Psoas muscle (tissue), 8 donors: Measurements from ENCODE around the gene DIRAS1. TPM values are rescaled to one million over a fixed set of nuclear protein-coding genes. Genes with fewer than 3 reads are reported as not detected.

ENCODE experiments used
- ATAC-seq, 4 donors: fragments of 200-7000 bp; cut with Tn5 transposase; one replicate each; pipeline ENCODE4 v1.9.1; 2020; ENCODE audit warnings: moderate library complexity in 3 of 4, mild to moderate bottlenecking in 2 of 4
- DNase-seq, 2 donors: peaks; one replicate each; pipeline ENCODE4 v3.0.0-alpha.2; 2020
- H3K27ac ChIP-seq: fragments of 200-600 bp; one replicate; pipeline ENCODE4 v1.8.0; 2022
- H3K27me3 ChIP-seq, 3 donors: fragments of 200-600 bp in 1 of 3; one replicate each; pipeline versions ENCODE4 v1.6.1 to v1.8.0; 2013 to 2022; ENCODE audit warnings: low read length in 2 of 3, mild to moderate bottlenecking in 2 of 3, moderate library complexity in 1 of 3; ENCODE audit not compliant: insufficient read depth in 3 of 3
- H3K36me3 ChIP-seq, 2 donors: fragments of 200-600 bp in 1 of 2; one replicate each; pipeline versions ENCODE4 v1.6.1 to v1.8.0; 2013 to 2022; ENCODE audit warnings: low read depth in 1 of 2, mild to moderate bottlenecking in 1 of 2, moderate library complexity in 1 of 2; ENCODE audit not compliant: insufficient read depth in 1 of 2
- H3K4me1 ChIP-seq: fragments of 200-600 bp; one replicate; pipeline ENCODE4 v1.8.0; 2022
- H3K4me3 ChIP-seq: fragments of 200-600 bp; one replicate; pipeline ENCODE4 v1.8.0; 2022; ENCODE audit warnings: mild to moderate bottlenecking
- H3K9me3 ChIP-seq: fragments of 200-600 bp; one replicate; pipeline ENCODE4 v1.8.0; 2022
- CTCF ChIP-seq: fragments of 200-600 bp; IDR thresholded peaks from one replicate; pipeline ENCODE4 v1.8.0; 2022; ENCODE audit warnings: antibody characterized with exemption
- WGBS, 3 donors: extraction: QIAGEN DNeasy Blood & Tissue Kit; methylation state at CpG; one replicate each; pipeline versions ENCODE4 v1.1.6 to v1.1.7; 2013; 5-methylcytosine and 5-hydroxymethylcytosine counted together
- intact Hi-C, 2 donors: fragments of 100-400 bp; cut with DNase I; formaldehyde crosslinking; loops; one replicate each; pipeline versions ENCODE4 v1.11.0 to v1.14.2; 2022
- long read RNA-seq, 2 donors: library from polyadenylated mRNA; unstranded; transcript quantifications; one replicate each; pipeline ENCODE4 v2.0.0, GENCODE V29; 2021
- polyA plus RNA-seq, 3 donors: library from polyadenylated mRNA; stranded (reverse); fragments of 200-250 nt; gene quantifications; one replicate each; pipeline ENCODE4 v1.2.3, GENCODE V29; 2013
- total RNA-seq, 4 donors: library from RNA; stranded (reverse); fragmentation: NEBNext Ultra II Directional in 2 of 4; extraction: Animal tissue kit (Norgen Biotek cat#: 25700) in 2 of 4; gene quantifications; one replicate each; pipeline versions ENCODE4 v1.2.1 to v1.2.4, GENCODE V29; 2021 to 2023
- donor health status: healthy with polysubstance abuse.
- donor health status: DM: no; HTN: no; CAD: no; lungs with moderate emphysema.
- donor health status: Bipolar disorder and iron deficiency.
- donor health status: healthy.
- donor health status: DM: yes; HTN: yes; CAD: no.
- donor health status: DM: no; HTN: no; CAD: no.
- donor health status: DM: no; HTN: no; CAD: no.
- donor health status: DM: yes; HTN: yes; CAD: no.

DIRAS1 gene
- 10 to 100 TPM in 1 of 4 donors, 1 to 10 TPM in 3; 1.1 to 29.9 (median 4.5) TPM for total RNA-seq
- polyA plus RNA-seq = 1 to 10 TPM in 1 of 3 donors, under 1 TPM in 2; 0.13 to 5.7 (median 0.15) TPM
- long read RNA-seq, donor 1, partial matches to known transcripts = 0 of 2 reads
- long read RNA-seq, donor 1, other reads (novel, unspliced or antisense) = 2 of 2 reads
- long read RNA-seq, donor 2, partial matches to known transcripts = 0 of 3 reads
- long read RNA-seq, donor 2, other reads (novel, unspliced or antisense) = 2 of 3 reads

GRCh38 chr19:2720777-2721569 is at the start of gene DIRAS1:
Gene DIRAS1 (minus strand): TSS chr19:2721372. CDS start chr19:2717806, 3,566 bp downstream.
- H3K36me3 ChIP-seq = no peaks in the 10 kb centered on the region
- peak within 1 kb of the TSS; percentile 38 for H3K4me3 ChIP-seq
- peaks cover 0 to 73% (median 24%) of the 10 kb centered on the region in 3 donors for H3K27me3 ChIP-seq
- DNase-seq (peak in 1 of 2 donors; percentile 16), ATAC-seq (no peak)
- no peak within 1 kb of the TSS for H3K27ac ChIP-seq
- intact Hi-C loops = no loop called here
- TF ChIP-seq CTCF = no peak
- 0 to 3% (median 2%) methylated on average over 25 to 91 of the region's 100 CpGs for WGBS, 3 donors
- no peaks in the 10 kb centered on the region for H3K9me3 ChIP-seq
- no peaks in the 10 kb centered on the region for H3K4me1 ChIP-seq

GRCh38 chr19:2770055-2771013 is 49.2 kb upstream of the DIRAS1 start:
- Histone ChIP-seq H3K4me3 (peak overlapping the region; percentile 24), H3K27ac (peak overlapping the region; percentile 87), H3K27me3 (no peaks in the 10 kb centered on the region), H3K4me1 (peaks cover 48% of the 10 kb centered on the region), H3K36me3 (peaks cover 4 to 33% of the 10 kb centered on the region in 2 donors), H3K9me3 (no peaks in the 10 kb centered on the region)
- TF ChIP-seq CTCF = no peak
- peak; percentile 44 to 63 for DNase-seq
- WGBS, 3 donors = 31 to 42% (median 34%) methylated on average over 40 of the region's 40 CpGs
- intact Hi-C loops = no loop called here
- peak; percentile 70 to 77 (median 74) for ATAC-seq

GRCh38 chr19:2769218-2769617 is 48.0 kb upstream of the DIRAS1 start:
- DNase-seq (no peak), ATAC-seq (no peak)
- H3K4me3 ChIP-seq = no peak overlapping the region
- peaks cover 7 to 45% of the 10 kb centered on the region in 2 donors for H3K36me3 ChIP-seq
- H3K27ac ChIP-seq = peak overlapping the region; percentile 16
- intact Hi-C loops = loop anchor here in 1 of 2 donors (5.0 kb wide), 1 partner anchor 37 kb away; no protein-coding TSS in a partner anchor
- H3K4me1 ChIP-seq = peaks cover 37% of the 10 kb centered on the region
- no peaks in the 10 kb centered on the region for H3K27me3 ChIP-seq
- WGBS, 3 donors = 90 to 96% (median 91%) methylated on average over 8 of the region's 8 CpGs
- H3K9me3 ChIP-seq = no peaks in the 10 kb centered on the region
- TF ChIP-seq CTCF = no peak

- ATAC-seq (no peak), DNase-seq (peak in 1 of 2 donors; percentile 52)
- Histone ChIP-seq H3K36me3 (peaks cover 7 to 51% of the 10 kb centered on the region in 2 donors), H3K4me3 (no peak overlapping the region), H3K9me3 (no peaks in the 10 kb centered on the region), H3K27ac (peak overlapping the region; percentile 16), H3K4me1 (peaks cover 33% of the 10 kb centered on the region), H3K27me3 (no peaks in the 10 kb centered on the region)
- TF ChIP-seq CTCF = no peak
- 91 to 94% (median 92%) methylated on average over 29 of the region's 29 CpGs for WGBS, 3 donors
- intact Hi-C loops = loop anchor here in 1 of 2 donors (5.0 kb wide), 1 partner anchor 36 kb away; no protein-coding TSS in a partner anchor
These were observed 47.4 kb upstream of the DIRAS1 start for GRCh38 chr19:2768365-2769132.
